ENCODE measurements around the gene NEURL2.
"Not testable (repeated sequence)": the region's sequence is repeated elsewhere in the genome, so short reads cannot be mapped to it uniquely, and the experiment has no call there.

Gene NEURL2, protein sequence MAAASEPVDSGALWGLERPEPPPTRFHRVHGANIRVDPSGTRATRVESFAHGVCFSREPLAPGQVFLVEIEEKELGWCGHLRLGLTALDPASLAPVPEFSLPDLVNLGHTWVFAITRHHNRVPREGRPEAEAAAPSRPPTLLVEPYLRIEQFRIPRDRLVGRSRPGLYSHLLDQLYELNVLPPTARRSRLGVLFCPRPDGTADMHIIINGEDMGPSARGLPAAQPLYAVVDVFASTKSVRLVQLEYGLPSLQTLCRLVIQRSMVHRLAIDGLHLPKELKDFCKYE

DNA sequence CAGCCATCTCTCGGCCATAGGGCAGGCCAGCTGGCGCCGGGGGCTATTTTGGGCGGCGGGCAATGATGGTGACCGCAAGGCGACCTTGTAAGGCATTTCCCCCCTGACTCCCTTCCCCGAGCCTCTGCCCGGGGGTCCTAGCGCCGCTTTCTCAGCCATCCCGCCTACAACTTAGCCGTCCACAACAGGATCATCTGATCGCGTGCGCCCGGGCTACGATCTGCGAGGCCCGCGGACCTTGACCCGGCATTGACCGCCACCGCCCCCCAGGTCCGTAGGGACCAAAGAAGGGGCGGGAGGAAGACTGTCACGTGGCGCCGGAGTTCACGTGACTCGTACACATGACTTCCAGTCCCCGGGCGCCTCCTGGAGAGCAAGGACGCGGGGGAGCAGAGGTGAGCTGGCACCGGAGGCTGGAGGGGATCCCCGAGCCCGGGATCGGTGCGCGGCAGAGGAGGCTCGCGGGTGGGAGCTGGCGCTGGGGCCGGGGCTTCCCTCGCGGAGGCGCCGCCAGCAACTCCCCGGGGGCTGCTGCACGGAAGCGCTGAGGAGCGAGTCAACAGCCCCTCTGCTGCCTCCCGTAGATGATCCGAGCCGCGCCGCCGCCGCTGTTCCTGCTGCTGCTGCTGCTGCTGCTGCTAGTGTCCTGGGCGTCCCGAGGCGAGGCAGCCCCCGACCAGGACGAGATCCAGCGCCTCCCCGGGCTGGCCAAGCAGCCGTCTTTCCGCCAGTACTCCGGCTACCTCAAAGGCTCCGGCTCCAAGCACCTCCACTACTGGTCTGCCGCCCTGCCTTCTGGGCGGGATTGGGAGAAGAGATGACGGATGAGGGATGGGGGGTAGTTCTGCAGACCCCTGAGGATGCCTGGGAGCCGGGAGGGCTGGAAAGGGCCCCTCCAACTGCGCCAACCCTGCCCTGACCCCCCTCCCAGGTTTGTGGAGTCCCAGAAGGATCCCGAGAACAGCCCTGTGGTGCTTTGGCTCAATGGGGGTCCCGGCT lies at the start of gene NEURL2, which contains the start of gene CTSA:
TSS of gene NEURL2 (minus strand) at position 224 of the 999 bp plus-strand sequence. CDS start at position 7, 217 bp downstream.
TSS of gene CTSA (plus strand) at position 351 of the 999 bp plus-strand sequence. CDS start at position 585, 234 bp downstream.
- DNase-seq = no peak

DNA sequence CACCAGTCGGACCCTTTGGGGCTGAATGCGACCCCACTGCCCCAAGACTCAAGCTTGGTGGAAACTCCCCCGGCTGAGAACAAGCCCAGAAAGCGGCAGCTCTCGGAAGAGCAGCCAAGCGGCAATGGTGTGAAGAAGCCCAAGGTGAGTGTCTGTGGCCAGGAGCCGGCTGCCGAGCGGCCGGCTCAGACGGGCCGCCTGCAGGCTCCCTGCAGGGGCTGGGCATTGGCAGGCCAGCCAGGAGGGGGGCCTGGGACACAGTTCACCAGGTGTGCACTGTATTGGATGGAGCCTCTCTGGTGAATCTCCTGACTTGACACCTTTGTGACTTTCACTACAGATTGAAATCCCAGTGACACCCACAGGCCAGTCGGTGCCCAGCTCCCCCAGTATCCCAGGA lies 49.5 kb upstream of the NEURL2 start:
- DNase-seq = no peak

DNA sequence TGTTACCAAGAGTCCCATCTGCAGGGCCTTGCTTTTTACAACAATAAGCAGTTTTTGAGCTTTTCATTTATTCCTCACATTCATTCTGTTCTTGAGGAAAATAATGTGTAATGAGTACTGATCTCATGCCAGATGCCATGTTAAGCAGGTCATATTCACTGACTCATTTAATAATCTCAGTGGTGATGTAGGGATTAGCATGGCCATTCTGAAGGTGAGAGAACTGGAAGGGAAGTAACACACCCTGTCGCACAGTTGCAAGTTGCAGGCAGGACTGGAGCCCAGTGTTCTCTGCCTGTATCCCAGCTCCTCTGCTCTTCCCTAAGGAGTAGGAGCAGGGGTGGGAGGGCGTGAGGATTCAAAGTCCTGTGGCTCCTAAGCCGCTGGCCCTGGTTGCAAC lies 49.0 kb upstream of the NEURL2 start:
- DNase-seq = no peak

DNA sequence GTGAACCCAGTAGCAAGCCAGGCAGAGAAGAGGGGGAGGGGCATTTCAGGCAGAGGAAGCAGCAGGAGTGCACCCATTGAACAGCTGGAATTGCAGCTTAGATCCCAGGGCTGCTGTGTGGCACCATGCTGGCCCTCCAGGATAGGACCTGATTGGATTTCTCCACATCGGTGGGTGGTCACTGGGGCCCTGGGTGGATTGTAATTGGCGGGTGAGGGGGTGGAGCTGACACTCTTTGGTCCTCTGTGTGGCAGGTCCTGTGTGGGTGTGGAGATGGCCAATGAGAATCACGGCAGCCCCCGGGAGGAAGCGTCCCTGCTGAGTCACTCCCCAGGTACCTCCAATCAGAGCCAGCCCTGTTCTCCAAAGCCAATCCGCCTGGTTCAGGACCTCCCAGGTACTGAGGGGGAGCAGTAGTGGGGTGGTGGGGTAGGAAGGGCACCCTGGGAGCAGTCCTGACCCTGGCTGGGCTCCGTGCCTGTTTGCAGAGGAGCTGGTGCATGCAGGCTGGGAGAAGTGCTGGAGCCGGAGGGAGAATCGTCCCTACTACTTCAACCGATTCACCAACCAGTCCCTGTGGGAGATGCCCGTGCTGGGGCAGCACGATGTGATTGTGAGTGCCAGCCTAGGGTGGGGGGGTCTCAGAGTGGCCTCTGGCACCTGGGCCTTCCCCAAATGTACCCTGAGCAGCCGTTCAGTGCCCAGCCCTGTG lies 47.9 kb upstream of the NEURL2 start:
- DNase-seq = no peak

DNA sequence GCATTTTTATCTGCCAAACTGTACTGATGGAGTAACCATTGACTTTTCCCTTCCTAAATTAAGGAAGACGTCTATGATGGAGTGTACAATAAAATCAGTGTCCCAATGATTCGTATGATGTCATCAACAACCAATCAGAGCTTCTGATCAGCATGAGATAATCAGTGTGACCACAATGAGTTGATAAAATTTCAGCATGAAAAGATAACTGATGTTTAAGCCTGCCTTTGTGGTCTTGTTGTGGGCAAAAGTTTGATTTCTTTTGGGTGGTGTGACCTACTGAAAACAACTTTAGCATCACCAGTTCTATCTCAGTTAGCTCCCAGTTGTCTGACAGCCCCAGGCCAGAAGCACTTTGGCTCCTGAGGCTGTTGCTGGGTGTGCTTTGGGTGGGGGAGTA lies 46.8 kb upstream of the NEURL2 start:
- no peak for DNase-seq

DNA sequence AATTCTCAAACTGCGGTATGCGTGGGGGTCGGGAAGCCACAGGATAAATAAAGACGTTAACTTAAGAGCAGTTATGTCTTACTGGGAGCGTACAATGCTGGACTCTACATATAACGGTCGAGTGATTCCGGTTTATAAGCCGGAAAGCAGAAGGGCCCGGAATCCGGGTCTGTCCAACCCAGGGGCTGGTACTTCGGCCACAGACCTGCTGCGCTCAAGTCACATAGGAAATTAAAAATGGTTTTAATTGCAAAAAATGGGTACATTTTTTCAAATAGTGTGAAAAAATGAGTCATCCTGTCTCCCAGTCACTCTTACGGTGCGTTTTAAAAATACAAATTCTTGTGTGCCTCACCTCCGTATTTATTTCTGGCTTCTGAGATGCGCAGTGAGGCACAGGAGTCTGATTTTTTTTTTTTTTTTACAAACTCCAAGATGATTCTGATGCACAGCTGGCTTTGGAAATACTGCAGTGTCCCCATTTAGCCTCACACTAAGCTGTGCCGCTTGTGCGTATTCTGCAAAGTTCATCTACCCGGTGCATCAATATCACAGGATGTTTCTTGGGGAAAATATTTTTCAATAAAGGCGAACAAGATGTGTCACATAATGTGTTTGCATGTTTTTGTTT lies 44.5 kb upstream of the NEURL2 start:
- DNase-seq = no peak

DNA sequence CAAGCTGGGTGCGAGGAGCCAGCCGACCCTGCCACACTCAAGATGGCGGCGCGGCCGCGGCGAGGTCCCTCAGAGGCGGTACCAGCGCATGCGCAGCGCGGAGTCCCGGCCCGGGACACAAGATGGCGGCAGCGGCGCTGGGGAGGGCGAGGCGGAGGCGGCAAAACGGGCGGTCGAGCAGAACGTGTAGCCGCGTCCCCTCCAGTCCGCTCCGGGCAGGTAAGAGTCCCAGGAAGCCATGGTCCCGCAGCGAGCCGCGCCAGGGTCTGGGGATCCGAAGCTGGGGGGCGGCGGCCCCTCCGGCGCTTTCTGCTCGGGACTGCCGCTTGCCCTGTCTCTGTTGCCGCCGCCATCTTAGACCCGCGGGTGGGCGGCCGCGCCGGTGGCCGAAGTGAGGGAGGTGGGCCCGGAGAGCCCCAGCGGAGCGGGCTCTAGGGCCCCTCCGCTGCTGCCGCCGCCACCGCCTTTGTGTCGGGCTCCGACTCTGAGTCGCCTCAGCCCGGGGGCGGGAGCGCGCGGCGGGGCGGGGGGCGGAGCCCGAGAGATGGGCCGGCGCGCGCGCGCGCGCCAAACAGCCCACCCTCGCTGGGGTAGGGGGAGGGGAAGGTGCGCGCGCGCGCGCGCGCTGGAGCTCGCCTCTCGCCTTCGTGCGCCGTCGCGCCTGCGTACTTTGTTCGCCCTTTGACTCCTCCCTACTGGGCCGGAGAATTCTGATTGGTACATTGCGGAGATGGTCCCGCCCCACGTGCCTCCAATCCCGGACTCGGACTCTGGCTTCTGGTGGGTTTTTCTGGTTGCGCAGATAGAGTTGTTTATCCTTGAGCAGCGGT lies 43.8 kb upstream of the NEURL2 start, which contains the start of gene PCIF1:
TSS of gene PCIF1 (plus strand) at position 98 of the 830 bp plus-strand sequence. CDS start 4,317 bp downstream, outside the sequence.
- peak; percentile 73 for DNase-seq

DNA sequence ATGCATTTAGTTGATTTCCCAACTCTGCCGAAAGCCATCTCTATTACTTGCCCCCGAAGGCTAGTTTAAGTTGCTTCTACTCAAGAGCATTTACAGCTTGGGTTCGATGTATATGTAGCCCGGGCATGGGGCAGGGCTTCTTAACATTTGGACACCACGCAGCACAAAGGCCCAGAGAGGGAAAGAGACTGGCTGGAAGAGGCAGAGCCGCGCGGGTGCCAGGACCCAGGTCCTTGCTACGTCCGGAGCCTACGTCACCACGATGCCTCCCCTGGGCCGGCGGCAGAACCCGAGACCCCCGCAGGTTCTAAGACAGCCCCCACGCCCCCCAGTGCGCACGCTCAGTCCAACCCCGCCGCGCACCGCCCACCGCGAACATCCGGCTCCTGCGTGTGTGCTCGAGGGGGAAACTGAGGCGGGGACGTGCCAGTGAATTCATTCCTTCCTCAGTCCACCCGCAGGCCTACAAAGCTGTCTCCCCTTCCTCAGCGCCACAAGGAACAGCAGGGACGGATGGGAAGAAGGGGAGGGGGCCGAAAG lies 43.1 kb upstream of the NEURL2 start:
- DNase-seq = no peak

DNA sequence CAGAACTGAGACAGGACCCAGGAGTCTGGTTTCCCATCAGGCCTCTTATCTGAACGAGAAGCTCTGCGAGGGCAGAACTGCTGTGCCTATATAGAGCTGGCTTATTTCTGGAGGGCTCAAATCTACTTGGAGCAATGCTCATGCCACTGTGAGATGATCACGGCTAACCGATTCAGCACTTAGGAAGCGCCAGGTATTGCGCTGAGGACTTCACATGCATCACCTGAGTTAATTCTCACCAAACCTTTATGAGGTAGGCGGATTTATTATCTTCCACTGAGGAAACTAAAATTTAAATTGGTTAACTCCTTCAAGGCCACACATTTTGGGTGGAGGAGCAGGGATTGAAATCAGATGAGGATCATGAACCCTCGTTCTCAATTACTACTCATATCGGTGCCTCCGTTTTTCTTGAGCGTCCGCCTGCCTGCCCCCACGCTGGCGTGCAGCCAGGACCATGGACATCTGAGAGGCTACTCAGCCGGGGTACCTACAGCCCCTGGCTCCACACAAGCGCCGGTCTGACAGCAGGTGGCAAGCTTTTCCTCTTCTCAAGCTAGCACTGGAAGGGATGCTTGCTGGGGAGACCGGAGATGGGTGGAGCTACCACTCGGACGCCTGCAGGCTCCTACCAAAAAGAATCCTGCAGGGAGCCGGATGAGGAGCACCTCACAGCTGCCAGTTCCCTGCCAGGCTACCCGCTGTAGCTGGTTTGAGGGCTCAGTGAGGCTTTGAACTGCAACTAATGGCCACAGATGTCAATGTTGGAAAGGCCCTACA lies 42.4 kb upstream of the NEURL2 start:
- no peak for DNase-seq

DNA sequence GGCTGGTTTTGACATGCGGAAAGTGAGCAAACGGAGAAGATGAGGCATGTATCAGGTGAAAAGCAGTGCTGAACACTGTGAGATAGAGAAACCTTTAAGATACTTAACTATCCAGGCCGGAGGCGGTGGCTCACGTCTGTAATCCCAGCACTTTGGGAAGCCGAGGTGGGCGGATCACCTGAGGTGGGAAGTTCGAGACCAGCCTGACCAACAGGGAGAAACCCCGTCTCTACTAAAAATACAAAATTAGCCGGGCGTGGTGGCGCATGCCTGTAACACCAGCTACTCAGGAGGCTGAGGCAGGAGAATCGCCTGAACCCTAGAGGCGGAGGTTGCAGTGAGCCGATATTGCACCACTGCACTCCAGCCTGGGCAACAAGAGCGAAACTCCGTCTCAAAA lies 40.7 kb upstream of the NEURL2 start:
- not testable (repeated sequence) for DNase-seq

DNA sequence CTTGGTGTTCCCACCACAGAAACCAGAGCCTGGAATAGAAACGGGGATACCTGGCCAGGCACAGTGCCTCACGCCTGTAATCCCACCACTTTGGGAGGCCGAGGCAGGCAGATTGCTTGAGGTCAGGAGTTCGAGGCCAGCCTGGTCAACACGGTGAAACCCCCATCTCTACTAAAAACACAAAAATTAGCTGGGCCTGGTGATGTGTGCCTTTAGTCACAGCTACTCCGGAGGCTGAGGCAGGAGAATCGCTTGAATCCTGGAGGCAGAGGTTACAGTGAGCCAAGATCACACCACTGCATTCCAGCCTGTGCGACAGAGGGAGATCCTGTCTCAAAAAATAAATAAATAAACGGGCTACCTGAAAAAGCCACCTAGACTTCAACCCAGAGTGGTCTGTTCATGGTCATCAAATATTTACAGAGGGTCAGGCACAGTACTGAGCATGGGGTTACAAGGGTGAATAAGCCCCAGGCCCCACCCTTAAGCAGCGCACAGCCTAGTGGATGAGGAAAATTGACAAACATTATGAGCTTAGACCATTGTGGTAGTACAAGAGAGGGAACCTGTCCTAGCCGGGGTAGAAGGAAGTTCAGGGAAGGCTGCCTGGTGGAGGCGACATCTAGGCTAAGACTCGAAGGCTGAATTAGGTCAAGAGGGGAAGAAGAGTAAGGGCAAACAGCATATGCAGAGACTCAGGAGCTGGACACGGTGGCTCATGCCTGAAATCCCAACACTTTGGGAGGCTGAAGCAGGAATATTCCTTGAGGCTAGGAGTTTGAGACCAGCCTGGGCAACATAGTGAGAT lies 36.3 kb upstream of the NEURL2 start:
- no peak for DNase-seq

DNA sequence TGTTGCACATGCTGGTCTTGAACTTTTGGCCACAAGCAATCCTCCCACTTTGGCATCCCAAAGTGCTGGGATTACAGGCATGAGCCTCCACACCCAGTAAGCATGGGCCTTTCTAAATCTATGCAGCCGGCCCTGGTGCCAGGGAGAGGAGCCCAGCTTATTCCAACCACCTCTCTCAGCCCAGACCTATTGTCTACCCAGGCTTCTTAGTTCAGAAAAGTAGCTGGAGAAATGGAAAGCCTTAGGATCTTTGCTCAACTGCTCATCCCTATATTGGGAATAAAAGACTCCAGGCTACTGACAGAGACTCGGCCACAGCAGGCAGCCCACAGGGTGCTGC lies 35.7 kb upstream of the NEURL2 start:
- DNase-seq = no peak

DNA sequence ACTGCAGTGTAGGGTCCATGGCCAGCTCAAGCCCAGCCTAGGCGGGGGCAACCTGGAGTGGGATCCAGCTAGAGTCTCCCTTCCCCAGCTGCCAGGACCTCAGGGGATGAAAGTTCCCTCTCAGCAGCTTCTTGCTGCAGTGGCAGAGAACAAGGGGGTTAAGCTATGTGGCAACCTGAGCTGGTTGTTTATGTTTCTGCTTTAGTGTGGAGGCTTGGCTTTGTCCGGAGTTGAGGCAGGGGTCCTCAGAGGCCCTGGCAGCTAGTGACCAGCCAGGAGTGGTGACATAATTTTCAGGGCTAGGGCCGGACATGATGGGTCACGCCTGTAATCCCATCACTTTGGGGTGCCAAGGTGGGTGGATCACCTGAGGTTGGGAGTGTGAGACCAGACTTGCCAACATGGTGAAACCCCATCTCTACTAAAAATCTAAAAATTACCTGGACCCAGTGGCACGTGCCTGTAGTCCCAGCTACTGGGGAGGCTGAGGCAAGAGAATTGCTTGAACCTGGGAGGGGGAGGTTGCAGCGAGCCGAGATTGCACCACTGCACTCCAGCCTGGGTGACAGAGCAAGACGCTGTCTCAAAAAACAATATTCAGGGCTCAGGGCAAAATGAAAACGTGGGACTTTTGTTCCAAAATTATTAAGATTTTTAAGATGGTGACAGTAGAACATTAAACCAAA lies 35.0 kb upstream of the NEURL2 start:
- no peak for DNase-seq

DNA sequence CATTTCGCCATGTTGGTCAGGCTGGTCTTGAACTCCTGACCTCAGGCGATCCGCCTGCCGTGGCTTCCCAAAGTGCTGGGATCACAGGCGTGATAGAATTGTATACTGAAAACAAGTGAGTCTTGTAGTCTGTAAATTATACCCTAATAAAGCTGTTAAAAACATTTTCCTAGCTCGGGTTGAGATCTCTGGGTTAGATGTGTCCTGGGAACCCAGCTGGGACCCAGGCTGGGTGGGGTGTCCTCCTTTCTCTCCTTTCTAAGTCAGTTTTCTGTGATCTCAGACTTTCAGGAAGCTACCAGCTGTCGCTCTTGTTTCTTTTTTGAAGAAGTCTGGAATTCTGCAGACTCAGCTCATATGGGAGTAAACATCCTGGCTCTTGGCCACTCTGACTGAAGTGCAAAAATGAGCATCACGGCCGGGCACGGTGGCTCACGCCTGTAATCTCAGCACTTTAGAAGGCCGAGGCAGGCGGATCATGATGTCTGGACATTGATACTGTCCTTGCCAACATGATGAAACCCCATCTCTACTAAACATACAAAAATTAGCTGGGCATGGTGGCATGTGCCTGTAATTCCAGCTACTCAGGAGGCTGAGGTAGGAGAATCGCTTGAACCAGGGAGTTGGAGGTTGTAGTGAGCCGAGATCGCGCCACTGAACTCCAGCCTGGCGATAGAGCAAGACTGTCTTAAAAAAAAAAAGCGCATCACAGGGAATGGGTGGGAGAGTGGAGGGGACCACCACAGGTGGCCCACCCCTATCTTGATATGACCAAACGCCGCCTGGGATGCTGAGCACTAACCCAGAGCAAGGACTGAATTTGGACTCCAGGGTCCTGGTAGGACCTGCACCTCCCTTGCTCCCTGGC lies 33.6 kb upstream of the NEURL2 start:
- DNase-seq = no peak

DNA sequence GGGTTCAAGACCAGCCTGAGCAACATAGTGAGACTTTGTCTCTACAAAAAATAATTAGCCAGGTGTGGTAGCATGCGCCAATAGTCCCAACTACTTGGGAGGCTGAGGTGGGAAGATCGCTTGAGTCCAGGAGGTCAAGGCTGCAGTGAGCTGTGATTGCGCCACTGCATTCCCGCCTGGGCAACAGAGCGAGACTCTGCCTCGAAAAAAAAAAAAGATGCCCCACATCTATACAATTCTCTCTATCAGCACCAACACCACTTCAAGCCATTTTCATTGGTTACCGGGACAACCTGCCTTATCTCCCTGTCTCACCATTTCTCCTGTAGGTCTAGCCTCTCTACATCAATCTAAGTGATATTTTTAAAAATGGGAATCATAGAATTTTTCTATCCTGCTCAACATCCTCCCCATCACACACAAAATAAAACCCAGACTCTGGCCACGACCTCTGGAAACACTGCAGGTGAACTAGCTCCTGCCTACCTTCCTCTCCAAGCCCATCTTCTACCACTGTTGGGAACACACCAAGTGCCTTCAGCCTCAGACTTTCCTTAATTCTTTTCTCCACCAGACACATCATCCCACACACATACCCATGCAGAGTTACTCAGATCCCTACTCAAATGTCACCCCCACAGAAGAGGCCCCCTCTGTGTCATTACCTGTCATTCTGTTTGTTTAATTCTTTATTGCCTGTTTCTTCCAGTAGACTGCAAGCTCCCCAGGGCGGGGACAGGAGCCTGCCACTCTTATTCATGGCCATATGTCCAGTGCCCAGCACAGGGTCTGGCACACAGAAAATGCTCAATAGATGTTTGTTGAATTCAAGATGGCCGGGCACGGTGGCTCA lies 30.6 kb upstream of the NEURL2 start:
- no peak for DNase-seq

DNA sequence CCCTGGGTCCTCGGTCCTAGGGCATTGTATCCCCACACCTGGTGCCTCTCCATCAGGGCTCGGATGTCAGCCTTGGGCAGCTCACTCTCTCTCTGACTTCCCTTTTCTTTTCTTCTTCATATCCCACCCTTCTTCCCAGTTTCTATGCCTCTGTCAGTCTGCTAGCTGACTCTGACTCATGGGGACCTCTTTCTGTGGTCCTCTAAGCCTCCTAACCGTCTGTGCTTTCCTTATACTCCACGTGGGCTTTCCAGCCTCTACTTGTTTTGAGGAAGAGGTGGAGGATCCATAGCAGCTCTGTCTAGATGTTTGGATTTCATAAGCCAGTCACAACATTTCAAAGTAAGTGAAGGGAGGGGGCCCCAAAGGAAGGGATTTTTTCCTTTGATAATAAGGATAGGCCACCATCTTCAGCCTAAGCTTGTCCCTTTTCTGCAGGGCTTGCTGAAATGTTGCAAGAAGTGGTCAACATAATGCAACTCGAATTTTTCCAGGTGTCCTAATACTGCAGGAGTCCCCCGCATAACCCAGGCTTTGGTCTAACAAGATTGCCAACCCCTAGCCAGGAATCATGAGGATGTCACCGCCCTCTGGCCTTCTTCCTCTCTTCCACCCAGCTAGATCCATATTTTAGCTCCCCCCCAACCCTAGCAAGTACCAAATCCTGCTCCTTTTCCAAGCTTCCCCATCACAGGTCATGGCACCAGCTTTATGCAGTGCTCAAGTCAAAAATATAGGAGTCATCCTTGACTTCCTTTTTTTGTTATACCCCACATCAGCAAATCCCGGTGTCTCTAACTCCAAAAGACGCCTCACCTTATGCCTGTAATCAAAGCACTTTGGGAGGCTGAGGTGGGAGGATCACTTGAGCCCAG lies 29.7 kb upstream of the NEURL2 start:
- DNase-seq = no peak
